Measurements from ENCODE around the gene RPL10A.
"Not testable (repeated sequence)": the region's sequence is repeated elsewhere in the genome, so short reads cannot be mapped to it uniquely, and the experiment has no call there.

RPL10A gene

DNA sequence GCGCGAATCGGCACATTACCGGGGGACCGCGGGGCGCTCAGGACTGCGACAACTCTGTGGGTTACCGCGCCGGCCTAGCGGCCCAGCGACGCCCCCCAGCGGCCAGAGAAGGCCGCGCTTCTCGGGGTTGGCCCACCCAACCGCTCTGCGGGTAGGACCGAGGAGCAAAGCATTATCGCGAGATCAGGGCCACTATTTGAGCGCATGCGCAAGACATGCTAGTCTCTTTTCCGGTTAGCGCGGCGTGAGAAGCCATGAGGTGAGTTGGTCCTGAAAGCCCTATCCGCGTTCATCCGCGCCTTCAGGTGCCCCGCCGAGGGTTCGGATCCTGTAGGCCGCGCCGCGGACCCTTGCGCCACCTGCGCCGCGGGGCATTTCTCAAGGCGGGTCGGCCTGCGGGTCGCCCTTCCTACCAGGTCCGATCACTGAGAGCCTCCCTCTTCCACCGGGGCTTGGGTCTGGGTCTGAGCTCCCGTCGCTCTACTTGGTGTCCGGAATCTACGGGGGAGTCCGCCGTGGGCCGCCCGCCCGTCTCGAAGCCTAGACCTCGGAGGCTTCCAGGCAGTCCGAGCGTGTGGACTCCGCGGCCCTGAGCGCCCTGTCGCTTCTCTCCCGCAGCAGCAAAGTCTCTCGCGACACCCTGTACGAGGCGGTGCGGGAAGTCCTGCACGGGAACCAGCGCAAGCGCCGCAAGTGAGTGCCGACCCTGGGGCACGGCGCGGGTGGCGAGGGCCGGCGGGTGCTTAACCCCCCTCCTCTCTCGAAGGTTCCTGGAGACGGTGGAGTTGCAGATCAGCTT is at the start of gene RPL10A:
TSS of gene RPL10A (plus strand) at position 221 of the 799 bp plus-strand sequence. CDS start at position 255, 34 bp downstream.
- DNase-seq: peak; percentile 99

DNA sequence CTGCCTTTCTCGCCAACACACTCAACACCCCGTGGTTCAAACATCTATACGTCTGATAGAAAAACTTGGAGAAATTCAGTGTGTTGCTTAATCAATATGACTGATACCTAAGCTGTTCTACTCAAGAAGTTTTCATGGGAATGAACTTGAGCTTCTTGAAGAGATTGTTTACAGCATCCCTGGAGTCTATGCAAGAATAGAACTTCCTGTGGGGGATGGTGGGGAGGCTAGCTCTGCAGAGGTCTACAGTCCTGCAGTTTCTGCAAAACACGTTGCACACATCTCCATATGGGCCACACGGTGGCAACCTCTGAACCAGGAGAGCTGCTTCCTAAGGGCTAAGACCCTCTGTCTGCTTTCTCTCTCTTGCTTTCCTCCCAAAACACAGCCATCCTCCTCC is 48.8 kb upstream of the RPL10A start:
- peak; percentile 57 for DNase-seq

DNA sequence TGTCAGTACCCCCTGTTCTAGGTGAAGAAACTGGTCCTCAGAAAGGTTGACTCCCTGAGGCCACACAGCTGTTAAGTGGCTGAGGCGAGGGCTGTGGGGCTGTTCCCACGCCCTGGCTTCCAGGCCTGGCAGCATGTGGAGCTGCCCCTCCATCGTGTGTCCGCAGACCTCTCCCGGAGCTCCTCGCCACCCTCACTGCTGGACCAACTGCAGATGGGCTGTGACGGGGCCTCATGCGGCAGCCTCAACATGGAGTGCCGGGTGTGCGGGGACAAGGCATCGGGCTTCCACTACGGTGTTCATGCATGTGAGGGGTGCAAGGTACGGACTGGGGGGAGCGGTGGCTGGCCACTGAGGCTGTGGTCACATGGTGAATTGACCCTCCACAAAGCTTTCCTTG is 48.2 kb upstream of the RPL10A start:
- no peak for DNase-seq

DNA sequence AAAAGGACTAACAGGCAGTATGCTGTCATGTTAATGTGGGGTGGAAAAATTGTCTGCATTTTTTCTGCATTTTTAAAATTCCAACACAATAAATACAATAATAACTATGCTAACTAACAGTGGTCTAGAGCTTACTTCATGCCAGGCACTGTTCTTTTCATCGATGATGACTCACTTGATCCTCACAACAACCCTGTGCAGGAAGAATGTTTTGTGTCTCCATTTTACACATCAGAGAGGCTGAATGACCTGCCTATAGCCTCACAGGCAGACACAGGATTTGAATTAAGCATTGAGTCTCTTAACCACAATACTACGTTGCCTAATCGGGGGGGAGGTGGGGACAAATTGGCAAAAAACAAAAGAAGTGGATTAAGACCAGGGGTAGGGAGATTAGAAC is 42.9 kb upstream of the RPL10A start:
- DNase-seq: no peak

DNA sequence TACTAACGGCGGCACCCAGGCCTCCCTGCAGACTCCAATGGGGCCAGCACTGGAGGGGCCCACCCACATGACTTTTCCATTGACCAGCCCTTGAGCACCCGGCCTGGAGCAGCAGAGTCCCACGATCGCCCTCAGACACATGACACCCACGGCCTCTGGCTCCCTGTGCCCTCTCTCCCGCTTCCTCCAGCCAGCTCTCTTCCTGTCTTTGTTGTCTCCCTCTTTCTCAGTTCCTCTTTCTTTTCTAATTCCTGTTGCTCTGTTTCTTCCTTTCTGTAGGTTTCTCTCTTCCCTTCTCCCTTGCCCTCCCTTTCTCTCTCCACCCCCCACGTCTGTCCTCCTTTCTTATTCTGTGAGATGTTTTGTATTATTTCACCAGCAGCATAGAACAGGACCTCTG is 42.1 kb upstream of the RPL10A start:
- DNase-seq: no peak

DNA sequence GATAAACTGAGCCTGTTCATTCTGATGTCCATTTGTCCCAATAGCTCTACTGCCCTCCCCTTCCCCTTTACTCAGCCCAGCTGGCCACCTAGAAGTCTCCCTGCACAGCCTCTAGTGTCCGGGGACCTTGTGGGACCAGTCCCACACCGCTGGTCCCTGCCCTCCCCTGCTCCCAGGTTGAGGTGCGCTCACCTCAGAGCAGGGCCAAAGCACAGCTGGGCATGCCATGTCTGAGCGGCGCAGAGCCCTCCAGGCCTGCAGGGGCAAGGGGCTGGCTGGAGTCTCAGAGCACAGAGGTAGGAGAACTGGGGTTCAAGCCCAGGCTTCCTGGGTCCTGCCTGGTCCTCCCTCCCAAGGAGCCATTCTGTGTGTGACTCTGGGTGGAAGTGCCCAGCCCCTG is 40.8 kb upstream of the RPL10A start:
- no peak for DNase-seq

DNA sequence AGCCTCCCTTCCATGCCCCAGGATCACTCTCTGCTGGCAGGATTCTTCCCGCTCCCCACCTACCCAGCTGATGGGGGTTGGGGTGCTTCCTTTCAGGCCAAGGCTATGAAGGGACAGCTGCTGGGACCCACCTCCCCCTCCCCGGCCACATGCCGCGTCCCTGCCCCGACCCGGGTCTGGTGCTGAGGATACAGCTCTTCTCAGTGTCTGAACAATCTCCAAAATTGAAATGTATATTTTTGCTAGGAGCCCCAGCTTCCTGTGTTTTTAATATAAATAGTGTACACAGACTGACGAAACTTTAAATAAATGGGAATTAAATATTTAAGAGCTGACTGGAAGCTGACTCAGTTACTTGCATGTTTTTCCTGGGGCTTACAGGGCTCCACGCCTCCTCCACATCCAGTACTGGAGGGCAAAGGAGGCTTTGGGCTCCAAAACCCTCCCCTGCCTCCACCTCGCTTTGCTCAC is 40.3 kb upstream of the RPL10A start:
- no peak for DNase-seq

DNA sequence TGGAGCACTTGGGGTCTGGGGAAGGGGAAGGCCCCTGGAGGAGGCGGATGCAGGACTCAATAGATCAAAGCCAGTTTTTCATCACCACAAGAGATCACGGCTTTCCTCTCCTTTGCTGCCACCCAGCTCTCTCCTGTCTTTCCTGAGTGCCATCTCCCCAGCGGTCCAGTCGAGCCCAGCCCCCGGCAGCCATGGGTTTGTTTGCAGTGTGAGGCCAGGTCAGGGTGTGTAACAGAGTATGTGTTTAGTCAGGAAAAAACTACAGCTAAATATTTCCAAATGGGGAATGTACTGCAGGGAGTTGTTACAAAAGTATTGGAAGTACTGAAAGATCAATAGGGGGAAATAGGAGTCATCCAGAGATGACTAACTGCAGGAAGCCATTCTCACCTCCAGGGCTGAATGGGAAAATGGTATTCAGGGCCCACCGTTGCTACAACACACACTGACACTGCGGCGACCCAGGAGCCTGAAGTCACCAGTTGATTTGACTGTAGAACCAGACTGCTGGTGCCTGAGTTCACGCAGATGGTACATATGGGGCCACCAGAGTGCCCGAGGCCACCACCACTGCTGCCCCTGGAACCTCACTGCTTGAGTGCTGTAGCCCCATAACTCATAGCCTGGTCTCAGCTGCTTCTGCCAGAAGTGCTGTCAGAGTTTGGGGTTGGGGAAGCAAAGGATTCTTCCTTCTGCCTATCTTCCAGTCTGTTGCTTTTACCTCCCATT is 39.6 kb upstream of the RPL10A start:
- DNase-seq: no peak

DNA sequence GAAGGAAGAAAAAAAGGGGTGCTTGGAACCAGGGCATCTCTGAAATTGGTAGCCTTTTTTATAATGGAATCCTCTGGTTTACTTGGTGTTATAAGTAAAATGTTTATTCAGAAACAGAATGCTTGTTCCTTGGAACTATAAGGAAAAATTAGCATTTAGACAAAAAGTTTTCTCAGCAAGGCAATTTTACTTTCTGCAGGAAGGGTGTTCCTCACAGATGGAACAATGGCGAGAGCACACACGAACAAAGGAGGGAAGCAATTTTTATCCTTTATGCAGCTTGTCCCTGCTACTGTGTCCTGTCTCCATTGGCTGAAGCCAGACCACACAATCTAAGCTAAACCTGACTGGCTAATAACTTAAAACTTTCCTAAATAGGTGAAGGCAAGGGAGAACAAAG is 38.7 kb upstream of the RPL10A start:
- DNase-seq: no peak

DNA sequence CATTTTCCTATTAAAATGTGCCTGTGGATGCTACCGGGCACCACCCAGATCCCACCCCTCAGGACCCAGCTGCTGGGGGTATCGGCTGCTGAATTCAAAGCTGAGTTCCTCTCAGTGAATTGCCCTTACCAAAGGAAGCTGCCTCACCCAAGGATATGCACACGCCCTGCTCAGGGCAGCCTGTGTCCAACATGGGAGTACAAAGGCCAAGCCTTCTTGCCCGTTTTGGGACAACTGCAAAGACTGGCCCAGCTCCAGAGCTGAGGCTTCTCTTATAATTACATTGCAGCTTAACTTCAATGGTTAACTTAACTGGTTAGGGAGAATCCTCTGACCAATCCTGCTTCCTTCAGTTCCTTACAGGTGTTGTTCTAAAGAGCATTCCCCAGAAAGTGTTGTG is 35.9 kb upstream of the RPL10A start:
- DNase-seq: no peak

DNA sequence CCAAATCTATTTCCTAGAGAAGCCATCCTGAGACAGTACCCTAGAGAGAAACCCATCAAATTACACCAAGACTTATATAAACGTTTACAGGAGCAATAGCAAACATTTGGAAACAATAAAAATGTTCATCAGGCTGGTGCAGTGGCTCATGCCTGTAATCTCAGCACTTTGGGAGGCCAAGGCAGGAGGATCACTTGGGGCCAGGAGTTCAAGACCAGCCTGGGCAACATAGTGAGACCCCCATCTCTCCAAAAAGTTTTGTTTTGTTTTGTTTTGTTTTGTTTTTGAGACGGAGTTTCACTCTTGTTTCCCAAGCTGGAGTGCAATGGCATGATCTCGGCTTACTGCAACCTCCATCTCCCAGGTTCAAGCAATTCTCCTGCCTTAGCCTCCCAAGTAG is 35.5 kb upstream of the RPL10A start:
- DNase-seq: not testable (repeated sequence)

DNA sequence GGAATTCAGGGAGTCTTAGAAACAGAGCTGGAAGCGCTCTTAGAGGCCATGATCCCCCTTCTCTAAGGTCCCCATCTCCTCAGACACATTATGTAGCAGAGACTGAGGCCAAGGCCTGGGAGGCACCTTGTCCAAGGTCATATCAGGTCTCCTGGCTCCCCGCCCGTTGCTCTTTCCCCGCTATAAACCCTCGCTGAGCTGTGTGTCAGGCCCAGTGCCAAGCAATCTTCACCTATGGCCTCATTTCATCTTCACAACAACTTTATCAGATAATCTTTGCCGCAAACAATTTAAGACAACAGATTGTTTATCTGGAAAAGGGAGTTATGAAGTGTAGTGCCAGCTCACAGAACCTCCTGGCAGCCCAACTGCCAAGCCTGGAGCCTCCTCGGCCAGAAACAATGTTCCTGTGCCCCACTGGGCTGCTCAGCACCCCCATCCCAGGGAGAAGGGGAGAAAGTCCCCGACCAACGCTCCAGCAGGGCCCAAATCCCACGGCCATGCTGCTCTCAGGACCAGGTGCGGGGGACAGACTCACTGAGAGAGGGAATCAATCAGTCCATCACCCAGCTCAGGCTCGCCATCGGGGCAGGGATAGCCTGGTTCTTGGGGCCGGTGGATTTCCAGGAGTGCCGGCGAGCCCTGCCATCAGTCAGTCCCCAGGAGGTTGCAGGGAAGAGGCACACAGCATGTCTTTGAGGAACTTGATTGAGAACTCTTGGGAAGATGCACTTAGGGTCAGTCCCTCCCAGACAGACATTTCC is 32.9 kb upstream of the RPL10A start:
- DNase-seq: no peak

DNA sequence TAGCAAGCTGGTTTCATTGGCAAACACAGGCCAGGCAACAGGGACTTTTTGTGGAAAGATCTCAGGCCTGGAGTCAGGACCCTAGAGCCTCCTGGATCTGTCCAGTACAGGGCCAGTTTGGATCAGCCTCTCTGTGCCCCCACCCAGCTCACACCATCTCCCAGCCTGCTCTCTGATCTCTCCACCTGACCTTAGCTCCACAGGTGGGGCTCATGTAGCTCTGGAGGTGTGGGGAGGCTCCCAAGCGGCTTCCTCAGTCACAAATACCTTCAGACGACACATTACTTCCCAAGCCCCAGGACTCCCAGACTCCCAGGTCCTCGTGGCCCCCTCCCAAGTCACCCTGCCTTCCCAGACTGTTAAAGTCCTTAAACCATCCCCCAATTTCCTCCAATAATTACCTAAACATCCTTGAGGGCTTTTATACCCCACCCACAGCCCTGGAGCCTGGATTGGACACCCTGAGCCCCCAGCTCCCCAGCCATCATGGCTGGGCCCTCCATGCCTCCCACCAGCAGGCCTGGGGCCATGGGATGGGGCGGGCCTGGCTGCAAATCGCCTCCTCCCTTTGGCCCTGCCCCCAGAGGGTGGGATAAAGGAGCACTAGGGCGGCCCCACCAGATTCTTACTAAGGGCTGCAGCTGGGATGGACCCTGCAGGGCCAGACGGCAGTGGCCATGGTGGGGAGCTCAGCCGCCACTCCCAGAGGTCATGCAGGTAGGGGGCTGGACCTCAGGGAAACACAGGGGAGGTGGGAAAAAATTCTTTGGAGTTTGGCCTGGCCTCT is 31.9 kb upstream of the RPL10A start:
- DNase-seq: no peak

DNA sequence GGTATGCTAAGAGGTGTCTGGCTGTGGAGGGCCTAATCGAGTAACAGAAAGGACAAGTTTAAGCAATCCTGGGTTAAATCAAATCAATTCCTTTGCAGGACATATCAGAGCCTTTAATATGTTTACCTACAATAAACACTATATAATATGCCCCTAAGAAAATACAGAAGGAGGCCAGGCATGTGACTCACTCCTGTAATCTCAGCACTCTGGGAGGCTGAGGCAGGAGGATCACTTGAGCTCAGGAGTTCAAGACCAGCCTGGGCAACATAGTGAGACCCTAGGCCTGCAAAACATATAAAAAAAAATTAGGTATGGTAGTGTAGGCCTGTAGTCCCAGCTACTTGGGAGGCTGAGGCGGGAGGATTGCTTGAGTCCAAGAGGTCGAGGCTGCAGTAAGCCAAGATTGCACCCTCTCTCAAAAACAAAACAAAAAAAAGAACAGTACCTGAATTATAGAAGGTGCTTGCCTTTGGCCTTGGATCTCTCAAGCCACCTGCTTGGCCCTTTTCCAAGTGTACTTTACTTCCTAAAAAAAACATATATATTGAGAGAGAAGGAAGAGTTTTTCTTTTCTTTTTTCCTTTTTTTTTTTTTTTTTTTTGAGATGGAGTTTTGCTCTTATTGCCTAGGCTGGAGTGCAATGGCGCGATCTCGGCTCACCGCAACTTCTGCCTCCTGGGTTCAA is 29.7 kb upstream of the RPL10A start:
- not testable (repeated sequence) for DNase-seq

DNA sequence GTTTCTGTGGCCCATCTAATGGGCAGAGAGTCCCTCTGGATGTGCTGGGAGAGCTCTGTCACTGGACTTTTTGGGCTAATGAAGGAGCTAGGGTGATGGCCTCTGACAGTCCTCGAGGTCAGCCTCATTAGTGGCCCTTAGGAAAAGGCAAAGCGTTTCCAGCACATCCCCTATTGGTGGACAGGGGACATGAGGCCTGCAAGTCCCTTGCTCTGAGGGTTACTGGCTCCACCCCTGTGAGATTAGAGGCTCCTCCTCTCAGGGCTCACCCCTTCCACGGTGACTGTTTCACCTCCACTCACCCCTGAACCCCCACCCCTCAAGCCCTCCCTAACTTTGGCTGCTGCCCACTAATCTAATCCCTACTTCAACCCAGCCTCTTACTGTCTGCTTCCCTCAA is 28.9 kb upstream of the RPL10A start:
- DNase-seq: peak; percentile 13

DNA sequence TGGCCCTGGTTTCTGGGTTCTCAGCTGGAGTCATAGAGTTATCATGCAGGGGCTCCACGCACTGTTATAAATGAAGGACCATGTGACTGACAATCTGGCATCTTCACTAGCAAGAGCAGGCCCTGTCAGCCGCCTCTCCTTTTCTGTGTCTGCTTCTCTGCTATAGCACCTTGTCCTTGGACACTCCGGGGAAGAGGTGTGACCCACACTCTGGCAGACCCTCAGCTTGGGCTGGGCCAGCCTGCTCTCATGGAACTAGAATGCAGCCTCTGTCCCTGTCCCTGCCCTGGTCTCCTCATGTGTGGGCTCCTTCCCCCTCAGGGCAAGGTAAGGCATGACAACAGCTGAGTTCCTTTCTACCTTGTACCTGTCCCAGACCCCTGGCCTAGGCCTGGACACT is 27.0 kb upstream of the RPL10A start:
- no peak for DNase-seq

DNA sequence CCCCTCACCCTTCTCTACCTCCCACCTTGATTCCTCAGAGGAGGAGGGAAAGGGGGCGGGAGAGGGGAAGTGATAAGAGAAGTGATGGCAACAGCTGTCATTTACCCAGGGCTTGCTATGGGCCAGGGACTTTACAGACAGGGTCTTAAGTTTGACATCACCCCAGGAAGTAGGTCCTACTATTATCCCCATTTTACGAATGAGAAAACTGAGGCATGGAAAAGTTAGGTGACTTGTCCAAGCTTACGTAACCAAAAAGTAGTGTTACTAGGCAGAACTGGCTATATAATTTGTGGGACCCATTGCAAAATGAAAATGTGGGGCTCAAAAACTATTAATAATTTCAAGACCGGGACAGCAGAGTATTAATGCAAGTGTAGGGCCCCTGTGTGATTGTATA is 26.6 kb upstream of the RPL10A start:
- no peak for DNase-seq

DNA sequence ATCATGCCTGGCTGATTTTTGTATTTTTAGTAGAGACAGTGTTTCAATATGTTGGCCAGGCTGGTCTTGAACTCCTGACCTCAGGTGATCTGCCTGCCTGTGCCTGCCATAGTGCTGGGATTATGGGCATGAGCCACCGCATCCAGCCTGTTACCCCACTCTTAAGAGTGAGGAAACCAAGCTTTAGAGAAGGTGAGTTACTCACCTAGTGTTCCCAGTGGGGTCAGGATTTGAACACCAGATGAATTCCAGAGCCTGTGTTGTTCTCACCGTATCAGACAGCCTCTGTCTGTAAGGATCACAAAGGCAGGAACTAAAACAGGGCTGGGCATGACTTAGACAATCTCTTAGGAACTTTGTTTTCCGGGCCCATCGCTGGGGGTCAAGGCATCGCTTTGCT is 25.5 kb upstream of the RPL10A start:
- no peak for DNase-seq

DNA sequence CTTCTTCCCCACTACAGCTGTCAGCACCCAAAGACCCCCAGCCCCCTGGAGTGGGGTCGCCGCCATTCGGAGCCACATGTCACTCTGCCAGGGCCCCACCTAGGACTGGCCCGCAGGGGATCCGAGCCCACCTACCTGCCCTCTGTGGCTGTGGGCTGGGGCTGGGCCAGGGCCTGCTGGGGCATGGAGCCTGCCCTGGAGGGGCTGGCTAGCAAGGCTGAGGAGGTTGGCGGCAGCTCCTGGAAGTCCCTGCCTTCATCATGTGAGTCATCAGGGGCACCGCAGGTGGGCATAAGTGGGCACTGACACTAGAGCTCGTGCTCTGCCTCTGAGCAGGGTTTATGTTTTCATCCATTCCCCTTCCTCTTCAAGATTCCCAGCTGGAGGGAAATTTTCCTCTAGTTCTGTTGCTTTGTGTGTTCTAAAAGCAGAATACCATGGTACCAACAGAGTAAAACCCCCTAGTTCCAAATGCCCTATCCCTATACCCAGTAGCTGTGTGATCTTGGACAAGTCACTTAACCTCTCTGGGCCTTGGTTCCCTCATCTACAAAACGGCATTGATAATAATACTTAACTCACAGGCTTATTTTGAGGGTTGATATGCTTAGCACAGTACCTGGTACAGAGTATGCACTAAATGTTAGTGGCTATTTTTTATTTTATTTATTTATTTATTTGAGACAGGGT is 24.7 kb upstream of the RPL10A start:
- DNase-seq: no peak

DNA sequence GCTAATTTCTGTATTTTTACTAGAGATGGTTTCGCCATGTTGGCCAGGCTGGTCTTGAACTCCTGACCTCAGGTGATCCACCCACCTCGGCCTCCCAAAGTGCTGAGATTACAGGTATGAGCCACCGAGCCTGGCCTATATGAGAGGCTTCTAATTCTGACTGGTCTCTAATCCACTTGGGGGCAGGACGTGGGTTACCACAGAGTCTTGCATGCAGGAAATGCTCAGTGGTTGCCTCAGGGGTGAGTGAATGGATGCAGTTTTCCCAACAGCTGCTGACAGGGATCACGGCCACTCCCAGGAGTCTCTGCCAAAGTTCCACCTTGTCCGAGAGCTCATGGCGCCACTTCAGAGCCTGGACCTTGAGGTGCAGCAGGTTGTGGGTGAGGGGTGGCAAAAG is 22.5 kb upstream of the RPL10A start:
- peak; percentile 19 for DNase-seq

DNA sequence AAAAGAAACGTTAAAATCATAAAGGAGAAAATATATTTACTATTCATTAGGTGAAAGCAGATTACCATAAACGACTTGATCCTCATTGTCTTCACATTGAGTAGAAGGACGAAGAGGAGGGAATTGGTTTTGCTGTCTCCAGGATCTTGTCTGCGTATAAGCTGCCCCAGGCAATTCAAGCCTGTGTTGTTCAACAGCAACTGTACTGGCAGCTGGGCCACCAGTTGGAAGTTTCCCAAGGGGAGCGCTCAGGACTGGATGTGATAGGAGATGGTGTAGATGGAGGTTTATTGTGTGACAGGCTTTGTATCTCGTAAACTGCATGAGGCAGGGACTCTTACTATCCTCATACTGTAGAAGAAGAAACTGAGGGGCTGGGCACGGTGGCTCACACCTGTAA is 20.0 kb upstream of the RPL10A start:
- DNase-seq: no peak

All from hematopoietic multipotent progenitor cell treated with erythropoietin and hydrocortisone succinate and interleukin-3 and kit ligand, for 4 days (in vitro differentiated cells).